Nephron (organoid): ENCODE measurements around the gene OSBPL6.

Source experiments
- H3K27ac Mint-ChIP-seq, 3 experiments: 2 replicates each; pipeline ENCODE4 v1.8.0; 2020; ENCODE audit warnings: mixed read lengths in 3 of 3, mild to moderate bottlenecking in 2 of 3, moderate library complexity in 1 of 3
- H3K27me3 Mint-ChIP-seq: 2 replicates; pipeline ENCODE4 v1.8.0; 2021; ENCODE audit warnings: low read depth, mild to moderate bottlenecking, moderate library complexity, mixed read lengths
- H3K36me3 Mint-ChIP-seq: 2 replicates; pipeline ENCODE4 v1.8.0; 2020; ENCODE audit warnings: low read depth, mixed read lengths
- H3K4me1 Mint-ChIP-seq: 2 replicates; pipeline ENCODE4 v1.8.0; 2020; ENCODE audit warnings: mixed read lengths
- H3K4me3 Mint-ChIP-seq, 3 experiments: 2 replicates each; pipeline ENCODE4 v1.8.0; 2020; ENCODE audit warnings: mild to moderate bottlenecking in 3 of 3, mixed read lengths in 3 of 3, moderate library complexity in 2 of 3
- H3K9me3 Mint-ChIP-seq: 2 replicates; pipeline ENCODE4 v1.8.0; 2020; ENCODE audit warnings: mixed read lengths
- TF ChIP-seq, protein P1 (sequence below), 3 experiments: fragments of 200-600 bp; sonication (generic); IDR thresholded peaks; one replicate each; pipeline ENCODE4 v1.5.0; 2021; ENCODE audit warnings: antibody characterized with exemption in 3 of 3; ENCODE audit not compliant: unreplicated experiment in 3 of 3

The OSBPL6 gene

DNA sequence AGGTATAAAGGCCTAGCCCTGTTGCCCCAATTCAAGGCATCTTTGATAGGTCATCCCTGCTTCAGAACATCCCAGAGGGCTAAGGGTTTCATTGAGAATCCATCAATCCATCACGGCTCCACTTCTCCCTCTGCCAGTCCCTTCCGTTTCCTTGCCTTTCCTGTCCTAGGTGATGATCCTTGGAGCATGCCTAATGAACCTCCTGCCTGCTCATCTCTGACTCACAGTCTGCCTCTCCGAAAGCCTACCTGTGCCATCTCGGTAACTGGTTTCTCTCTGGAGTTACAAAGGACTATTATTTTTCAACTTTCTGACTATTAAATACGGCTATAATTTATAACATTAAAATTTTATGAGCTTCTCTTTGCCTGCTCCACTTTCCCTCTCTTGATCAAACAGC is 36.7 kb upstream of the OSBPL6 start:
- H3K4me3 Mint-ChIP-seq: no peak overlapping the region
- H3K27me3 Mint-ChIP-seq: no peaks in the 10 kb centered on the region

DNA sequence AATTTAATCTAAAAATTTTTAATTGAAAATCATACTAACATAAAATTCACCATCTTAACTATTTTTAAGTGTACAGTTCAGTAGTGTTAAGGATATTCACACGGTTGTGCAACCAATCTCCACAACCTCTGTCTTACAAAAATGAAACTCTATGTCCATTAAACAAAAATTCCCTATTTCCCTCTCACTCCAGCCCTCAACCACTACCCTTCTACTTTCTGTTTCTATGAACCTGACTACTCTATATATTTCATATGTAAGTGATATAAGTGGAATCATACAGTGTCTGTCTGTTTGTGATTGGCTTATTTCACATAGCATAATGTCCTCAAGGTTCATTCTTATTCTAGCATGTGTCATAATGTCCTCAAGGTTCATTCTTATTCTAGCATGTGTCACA is 34.3 kb upstream of the OSBPL6 start:
- Mint-ChIP-seq H3K9me3 (peaks cover 6% of the 10 kb centered on the region), H3K27ac (no peak overlapping the region), H3K4me1 (no peaks in the 10 kb centered on the region), H3K36me3 (no peaks in the 10 kb centered on the region), H3K27me3 (no peaks in the 10 kb centered on the region), H3K4me3 (no peak overlapping the region)
- TF ChIP-seq, protein P1, sequence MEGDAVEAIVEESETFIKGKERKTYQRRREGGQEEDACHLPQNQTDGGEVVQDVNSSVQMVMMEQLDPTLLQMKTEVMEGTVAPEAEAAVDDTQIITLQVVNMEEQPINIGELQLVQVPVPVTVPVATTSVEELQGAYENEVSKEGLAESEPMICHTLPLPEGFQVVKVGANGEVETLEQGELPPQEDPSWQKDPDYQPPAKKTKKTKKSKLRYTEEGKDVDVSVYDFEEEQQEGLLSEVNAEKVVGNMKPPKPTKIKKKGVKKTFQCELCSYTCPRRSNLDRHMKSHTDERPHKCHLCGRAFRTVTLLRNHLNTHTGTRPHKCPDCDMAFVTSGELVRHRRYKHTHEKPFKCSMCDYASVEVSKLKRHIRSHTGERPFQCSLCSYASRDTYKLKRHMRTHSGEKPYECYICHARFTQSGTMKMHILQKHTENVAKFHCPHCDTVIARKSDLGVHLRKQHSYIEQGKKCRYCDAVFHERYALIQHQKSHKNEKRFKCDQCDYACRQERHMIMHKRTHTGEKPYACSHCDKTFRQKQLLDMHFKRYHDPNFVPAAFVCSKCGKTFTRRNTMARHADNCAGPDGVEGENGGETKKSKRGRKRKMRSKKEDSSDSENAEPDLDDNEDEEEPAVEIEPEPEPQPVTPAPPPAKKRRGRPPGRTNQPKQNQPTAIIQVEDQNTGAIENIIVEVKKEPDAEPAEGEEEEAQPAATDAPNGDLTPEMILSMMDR (IDR thresholded peaks at IDR 0.05; ENCODE audit: unreplicated experiment in 3 of 3): no peak

More for the DNA sequence above, 36.7 kb upstream of the OSBPL6 start:
- H3K27ac Mint-ChIP-seq: no peak overlapping the region
- H3K9me3 Mint-ChIP-seq: peaks cover 13% of the 10 kb centered on the region
- H3K36me3 Mint-ChIP-seq: no peaks in the 10 kb centered on the region
- H3K4me1 Mint-ChIP-seq: no peaks in the 10 kb centered on the region
- TF ChIP-seq, protein P1 (IDR thresholded peaks at IDR 0.05; ENCODE audit: unreplicated experiment in 3 of 3): no peak

DNA sequence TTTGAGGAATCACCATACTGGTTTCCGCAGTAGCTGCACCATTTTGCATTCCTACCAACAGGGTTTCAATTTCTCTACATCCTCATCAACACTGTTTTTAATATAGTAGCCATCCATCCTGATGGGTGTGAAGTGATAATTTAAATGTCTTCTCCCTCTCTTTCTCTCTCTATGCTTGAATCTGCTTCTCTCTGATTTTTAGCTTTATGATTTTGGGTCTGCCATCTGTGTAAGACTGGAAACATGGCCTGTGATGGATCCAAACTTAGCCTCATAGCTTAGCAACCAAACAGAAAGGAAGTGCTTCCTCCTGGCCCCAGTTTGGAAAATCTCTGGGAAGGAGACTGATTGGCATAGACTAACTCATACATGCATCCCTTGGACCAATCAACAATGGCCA is 33.7 kb upstream of the OSBPL6 start:
- TF ChIP-seq, protein P1 (IDR thresholded peaks at IDR 0.05; ENCODE audit: unreplicated experiment in 3 of 3): no peak
- H3K4me1 Mint-ChIP-seq: no peaks in the 10 kb centered on the region
- no peaks in the 10 kb centered on the region for H3K36me3 Mint-ChIP-seq
- no peak overlapping the region for H3K27ac Mint-ChIP-seq
- no peaks in the 10 kb centered on the region for H3K27me3 Mint-ChIP-seq
- no peak overlapping the region for H3K4me3 Mint-ChIP-seq
- no peaks in the 10 kb centered on the region for H3K9me3 Mint-ChIP-seq

DNA sequence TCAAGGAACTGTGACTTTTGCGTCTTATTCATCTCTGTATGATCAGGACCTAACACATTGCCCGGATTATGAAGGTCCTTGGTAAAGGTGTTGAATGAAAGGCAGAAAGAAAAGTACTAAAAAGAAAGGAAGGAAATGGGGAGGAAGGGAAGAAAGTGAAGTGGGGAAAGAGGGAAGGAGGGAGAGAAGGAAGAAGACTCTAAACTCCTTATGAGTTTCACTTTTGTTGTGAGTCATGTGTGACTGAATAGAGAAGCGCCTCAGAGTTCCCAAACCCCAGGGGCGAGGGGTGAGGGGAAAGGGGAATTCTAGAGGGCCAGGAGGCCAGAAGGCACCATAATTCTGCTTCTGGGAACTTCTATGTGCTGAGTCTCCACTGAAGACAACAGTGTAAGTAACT is 30.9 kb upstream of the OSBPL6 start:
- no peaks in the 10 kb centered on the region for H3K36me3 Mint-ChIP-seq
- H3K4me1 Mint-ChIP-seq: no peaks in the 10 kb centered on the region
- H3K27me3 Mint-ChIP-seq: no peaks in the 10 kb centered on the region
- H3K9me3 Mint-ChIP-seq: no peaks in the 10 kb centered on the region
- H3K4me3 Mint-ChIP-seq: no peak overlapping the region
- TF ChIP-seq, protein P1 (IDR thresholded peaks at IDR 0.05; ENCODE audit: unreplicated experiment in 3 of 3): no peak
- no peak overlapping the region for H3K27ac Mint-ChIP-seq

DNA sequence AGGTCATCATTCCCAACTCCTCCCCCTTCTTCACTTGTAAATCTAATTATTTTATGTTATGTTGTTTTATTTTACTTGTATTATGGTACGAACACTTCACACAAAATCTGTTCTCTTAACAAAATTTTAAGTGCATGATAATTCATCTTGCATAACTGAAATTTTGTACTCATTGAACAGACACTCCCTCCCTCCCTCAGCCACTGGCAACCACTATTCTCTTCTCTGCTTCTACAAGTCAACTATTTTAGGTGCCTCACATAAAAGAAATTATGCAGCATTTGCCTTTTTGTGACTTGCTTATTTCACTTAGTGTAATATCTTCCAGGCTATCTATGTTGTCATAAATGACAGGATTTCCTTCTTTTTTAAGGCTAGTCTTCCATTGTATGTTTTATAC is 30.4 kb upstream of the OSBPL6 start:
- Mint-ChIP-seq H3K27ac (no peak overlapping the region), H3K9me3 (no peaks in the 10 kb centered on the region), H3K4me1 (no peaks in the 10 kb centered on the region), H3K4me3 (no peak overlapping the region), H3K27me3 (no peaks in the 10 kb centered on the region), H3K36me3 (no peaks in the 10 kb centered on the region)
- TF ChIP-seq, protein P1 (IDR thresholded peaks at IDR 0.05; ENCODE audit: unreplicated experiment in 3 of 3): no peak

DNA sequence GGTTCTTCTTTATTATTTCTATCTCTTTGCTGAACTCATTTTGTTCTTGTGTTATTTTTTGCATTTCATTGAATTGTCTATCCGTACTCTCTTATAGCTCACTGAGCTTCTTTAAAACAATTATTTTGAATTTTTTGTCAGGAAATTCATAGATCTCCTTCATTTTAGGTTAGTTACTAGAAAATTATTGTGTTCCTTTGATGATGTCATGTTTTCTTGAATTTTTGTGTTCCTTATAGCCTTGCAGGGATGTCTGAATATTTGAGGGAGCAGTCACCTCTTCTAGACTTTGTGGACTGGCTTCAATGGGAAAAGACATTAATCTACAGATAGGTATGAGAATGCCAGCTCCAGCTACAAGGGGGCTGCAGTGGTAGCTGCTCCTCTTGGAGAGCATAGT is 20.7 kb upstream of the OSBPL6 start:
- Mint-ChIP-seq H3K27me3 (no peaks in the 10 kb centered on the region), H3K4me1 (no peaks in the 10 kb centered on the region)

More for the DNA sequence above, 20.7 kb upstream of the OSBPL6 start:
- Mint-ChIP-seq H3K27ac (no peak overlapping the region), H3K4me3 (no peak overlapping the region), H3K36me3 (no peaks in the 10 kb centered on the region), H3K9me3 (peaks cover 6% of the 10 kb centered on the region)
- TF ChIP-seq, protein P1 (IDR thresholded peaks at IDR 0.05; ENCODE audit: unreplicated experiment in 3 of 3): no peak
